ENCODE measurements around the gene PGAP6. TPM values are rescaled to one million over a fixed set of nuclear protein-coding genes. Genes with fewer than 3 reads are reported as not detected.

PGAP6 gene
- total and polyA plus RNA-seq, 5 donors from 2014 or later: 7.8 to 71.4 (median 42.5) TPM

- peaks cover 29% of the 10 kb centered on the region for H3K4me1 ChIP-seq (ENCODE audit: control insufficient read depth, insufficient read depth, low read length, poor library complexity, severe bottlenecking)
- ATAC-seq (ENCODE audit: low read depth in 2 of 2) (no peak), DNase-seq (no peak)
- no peaks in the 10 kb centered on the region for H3K9me3 Mint-ChIP-seq
- H3K4me3 ChIP-seq (ENCODE audit: low read depth, low read length): no peak overlapping the region
- H3K9me3 ChIP-seq (ENCODE audit: control insufficient read depth in 2 of 2, low read length in 2 of 2): no peaks in the 10 kb centered on the region
- H3K27ac Mint-ChIP-seq: no peak overlapping the region
- peaks cover 12 to 72% (median 36%) of the 10 kb centered on the region in 4 donors for H3K4me1 Mint-ChIP-seq
- H3K27me3 ChIP-seq (ENCODE audit: control insufficient read depth, insufficient read depth, low read length): no peaks in the 10 kb centered on the region
- H3K4me3 Mint-ChIP-seq: peak overlapping the region in 1 of 4 donors; percentile 44
- peaks cover 3% of the 10 kb centered on the region for H3K36me3 ChIP-seq (ENCODE audit: control insufficient read depth, insufficient read depth, low read length)
- H3K27me3 Mint-ChIP-seq: no peaks in the 10 kb centered on the region
- no peaks in the 10 kb centered on the region for H3K36me3 Mint-ChIP-seq
- no peak overlapping the region for H3K27ac ChIP-seq (ENCODE audit: insufficient read depth, low read length, poor library complexity, severe bottlenecking)
These were observed 51.0 kb downstream of the PGAP6 start for GRCh38 chr16:330741-331140.

GRCh38 chr16:325375-326145, 56.2 kb downstream of the PGAP6 start:
- ATAC-seq (ENCODE audit: low read depth in 2 of 2) (no peak), DNase-seq (no peak)
- Histone ChIP-seq H3K4me1 (ENCODE audit: control insufficient read depth, insufficient read depth, low read length, poor library complexity, severe bottlenecking) (peaks cover 44% of the 10 kb centered on the region), H3K27ac (ENCODE audit: insufficient read depth, low read length, poor library complexity, severe bottlenecking) (peak overlapping the region; percentile 85), H3K4me3 (ENCODE audit: low read depth, low read length) (peak overlapping the region; percentile 24), H3K36me3 (ENCODE audit: control insufficient read depth, insufficient read depth, low read length) (no peaks in the 10 kb centered on the region), H3K27me3 (ENCODE audit: control insufficient read depth, insufficient read depth, low read length) (no peaks in the 10 kb centered on the region), H3K9me3 (ENCODE audit: control insufficient read depth in 2 of 2, low read length in 2 of 2) (no peaks in the 10 kb centered on the region)
- no peaks in the 10 kb centered on the region for H3K27me3 Mint-ChIP-seq
- H3K9me3 Mint-ChIP-seq: no peaks in the 10 kb centered on the region
- peak overlapping the region; percentile 70 to 86 (median 82) for H3K4me3 Mint-ChIP-seq
- no peaks in the 10 kb centered on the region for H3K36me3 Mint-ChIP-seq
- peak overlapping the region; percentile 88 to 96 (median 95) for H3K27ac Mint-ChIP-seq
- H3K4me1 Mint-ChIP-seq: peaks cover 4 to 73% (median 32%) of the 10 kb centered on the region in 4 donors

GRCh38 chr16:324451-325334, 57.1 kb downstream of the PGAP6 start:
- Mint-ChIP-seq H3K4me1 (peaks cover 4 to 73% (median 34%) of the 10 kb centered on the region in 4 donors), H3K27me3 (no peaks in the 10 kb centered on the region), H3K36me3 (peaks cover 6% of the 10 kb centered on the region), H3K4me3 (peak overlapping the region; percentile 70 to 86 (median 82)), H3K9me3 (no peaks in the 10 kb centered on the region), H3K27ac (peak overlapping the region; percentile 88 to 96 (median 95))
- H3K27me3 ChIP-seq (ENCODE audit: control insufficient read depth, insufficient read depth, low read length): no peaks in the 10 kb centered on the region
- no peaks in the 10 kb centered on the region for H3K36me3 ChIP-seq (ENCODE audit: control insufficient read depth, insufficient read depth, low read length)
- ATAC-seq (ENCODE audit: low read depth in 2 of 2) (peak; percentile 76 to 77), DNase-seq (peak; percentile 70 to 87 (median 82))
- H3K27ac ChIP-seq (ENCODE audit: insufficient read depth, low read length, poor library complexity, severe bottlenecking): peak overlapping the region; percentile 85
- H3K4me3 ChIP-seq (ENCODE audit: low read depth, low read length): peak overlapping the region; percentile 40
- no peaks in the 10 kb centered on the region for H3K9me3 ChIP-seq (ENCODE audit: control insufficient read depth in 2 of 2, low read length in 2 of 2)
- peaks cover 39% of the 10 kb centered on the region for H3K4me1 ChIP-seq (ENCODE audit: control insufficient read depth, insufficient read depth, low read length, poor library complexity, severe bottlenecking)

GRCh38 chr16:324201-324450, 57.7 kb downstream of the PGAP6 start:
- peaks cover 4% of the 10 kb centered on the region for H3K36me3 ChIP-seq (ENCODE audit: control insufficient read depth, insufficient read depth, low read length)
- Mint-ChIP-seq H3K4me3 (peak overlapping the region in 3 of 4 donors; percentile 35 to 80 (median 70)), H3K27ac (peak overlapping the region; percentile 66 to 96 (median 95)), H3K36me3 (peaks cover 8% of the 10 kb centered on the region), H3K27me3 (no peaks in the 10 kb centered on the region), H3K4me1 (peaks cover 4 to 74% (median 35%) of the 10 kb centered on the region in 4 donors), H3K9me3 (no peaks in the 10 kb centered on the region)
- peaks cover 39% of the 10 kb centered on the region for H3K4me1 ChIP-seq (ENCODE audit: control insufficient read depth, insufficient read depth, low read length, poor library complexity, severe bottlenecking)
- H3K4me3 ChIP-seq (ENCODE audit: low read depth, low read length): peak overlapping the region; percentile 40
- no peaks in the 10 kb centered on the region for H3K27me3 ChIP-seq (ENCODE audit: control insufficient read depth, insufficient read depth, low read length)
- no peaks in the 10 kb centered on the region for H3K9me3 ChIP-seq (ENCODE audit: control insufficient read depth in 2 of 2, low read length in 2 of 2)
- DNase-seq (no peak), ATAC-seq (ENCODE audit: low read depth in 2 of 2) (no peak)
- peak overlapping the region; percentile 85 for H3K27ac ChIP-seq (ENCODE audit: insufficient read depth, low read length, poor library complexity, severe bottlenecking)

- peak overlapping the region in 3 of 4 donors; percentile 49 to 63 (median 55) for H3K4me3 Mint-ChIP-seq
- H3K27me3 ChIP-seq (ENCODE audit: control insufficient read depth, insufficient read depth, low read length): no peaks in the 10 kb centered on the region
- H3K36me3 Mint-ChIP-seq: peaks cover 10% of the 10 kb centered on the region
- DNase-seq (no peak), ATAC-seq (ENCODE audit: low read depth in 2 of 2) (no peak)
- peak overlapping the region in 2 of 3 donors; percentile 89 to 95 for H3K27ac Mint-ChIP-seq
- H3K27me3 Mint-ChIP-seq: no peaks in the 10 kb centered on the region
- peaks cover 13% of the 10 kb centered on the region for H3K36me3 ChIP-seq (ENCODE audit: control insufficient read depth, insufficient read depth, low read length)
- H3K27ac ChIP-seq (ENCODE audit: insufficient read depth, low read length, poor library complexity, severe bottlenecking): no peak overlapping the region
- peaks cover 4 to 81% (median 37%) of the 10 kb centered on the region in 4 donors for H3K4me1 Mint-ChIP-seq
- H3K9me3 Mint-ChIP-seq: no peaks in the 10 kb centered on the region
- H3K4me1 ChIP-seq (ENCODE audit: control insufficient read depth, insufficient read depth, low read length, poor library complexity, severe bottlenecking): peaks cover 37% of the 10 kb centered on the region
- H3K4me3 ChIP-seq (ENCODE audit: low read depth, low read length): no peak overlapping the region
- H3K9me3 ChIP-seq (ENCODE audit: control insufficient read depth in 2 of 2, low read length in 2 of 2): no peaks in the 10 kb centered on the region
These were observed 59.2 kb downstream of the PGAP6 start for GRCh38 chr16:322476-323143.

- no peaks in the 10 kb centered on the region for H3K9me3 ChIP-seq (ENCODE audit: control insufficient read depth in 2 of 2, low read length in 2 of 2)
- no peak overlapping the region for H3K4me3 ChIP-seq (ENCODE audit: low read depth, low read length)
- Mint-ChIP-seq H3K4me3 (peak overlapping the region in 1 of 4 donors; percentile 49), H3K27ac (peak overlapping the region in 2 of 3 donors; percentile 86 to 89), H3K36me3 (peaks cover 12% of the 10 kb centered on the region), H3K27me3 (no peaks in the 10 kb centered on the region), H3K9me3 (no peaks in the 10 kb centered on the region), H3K4me1 (peaks cover 4 to 76% (median 33%) of the 10 kb centered on the region in 4 donors)
- no peak for DNase-seq
- peaks cover 14% of the 10 kb centered on the region for H3K36me3 ChIP-seq (ENCODE audit: control insufficient read depth, insufficient read depth, low read length)
- H3K27ac ChIP-seq (ENCODE audit: insufficient read depth, low read length, poor library complexity, severe bottlenecking): no peak overlapping the region
- no peaks in the 10 kb centered on the region for H3K27me3 ChIP-seq (ENCODE audit: control insufficient read depth, insufficient read depth, low read length)
- peaks cover 36% of the 10 kb centered on the region for H3K4me1 ChIP-seq (ENCODE audit: control insufficient read depth, insufficient read depth, low read length, poor library complexity, severe bottlenecking)
- no peak for ATAC-seq (ENCODE audit: low read depth in 2 of 2)
These were observed 60.2 kb downstream of the PGAP6 start for GRCh38 chr16:321532-321931.

All from CD4-positive, CD25-positive, alpha-beta regulatory T cell (primary cell).